GM19455 (cell line): ENCODE measurements around the gene FAM171A1.
"Not testable (repeated sequence)": the region's sequence is repeated elsewhere in the genome, so short reads cannot be mapped to it uniquely, and the experiment has no call there.

ENCODE experiments used
- ATAC-seq: cut with Tn5 transposase; IDR thresholded peaks from one replicate; pipeline ENCODE4 v1.9.1; 2021; ENCODE audit not compliant: unreplicated experiment

Gene FAM171A1

DNA sequence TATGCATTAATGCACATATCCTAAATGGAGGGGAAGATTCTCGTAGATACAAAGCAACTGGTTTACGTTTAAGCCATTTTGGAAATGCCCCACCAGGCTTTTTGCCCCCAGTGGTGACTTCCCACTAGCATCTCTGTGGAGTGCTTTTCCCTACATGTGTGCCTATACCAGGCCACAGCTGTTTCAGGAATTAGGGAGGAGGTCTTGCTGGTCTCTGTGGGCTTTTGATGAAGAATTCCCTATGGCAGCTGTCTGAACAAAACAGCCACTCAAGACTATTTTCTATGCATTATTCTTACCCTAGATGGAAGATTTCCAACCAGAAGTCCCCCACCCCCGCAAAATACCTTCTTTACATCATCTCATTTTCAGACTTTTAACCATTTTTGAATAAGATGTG lies 150.6 kb downstream of the FAM171A1 start:
- no peak for ATAC-seq

DNA sequence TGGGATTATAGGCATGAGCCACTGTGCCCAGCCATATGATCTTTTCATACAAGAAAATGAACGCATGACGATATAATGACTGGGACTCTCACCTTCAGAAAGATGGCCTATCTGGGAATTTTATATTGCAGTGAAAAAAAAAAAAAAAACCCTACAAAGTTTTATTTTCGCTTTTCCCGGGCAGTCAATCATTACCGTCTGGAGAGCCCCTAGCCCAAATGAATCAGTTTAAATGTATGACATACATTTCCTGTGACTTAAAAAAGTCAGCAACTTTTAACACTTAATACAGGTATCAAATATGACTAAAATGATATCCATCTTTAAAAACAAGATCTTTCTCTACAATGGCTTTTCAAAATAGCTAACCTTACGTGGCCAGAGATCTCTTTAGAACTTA lies 154.4 kb downstream of the FAM171A1 start:
- no peak for ATAC-seq

DNA sequence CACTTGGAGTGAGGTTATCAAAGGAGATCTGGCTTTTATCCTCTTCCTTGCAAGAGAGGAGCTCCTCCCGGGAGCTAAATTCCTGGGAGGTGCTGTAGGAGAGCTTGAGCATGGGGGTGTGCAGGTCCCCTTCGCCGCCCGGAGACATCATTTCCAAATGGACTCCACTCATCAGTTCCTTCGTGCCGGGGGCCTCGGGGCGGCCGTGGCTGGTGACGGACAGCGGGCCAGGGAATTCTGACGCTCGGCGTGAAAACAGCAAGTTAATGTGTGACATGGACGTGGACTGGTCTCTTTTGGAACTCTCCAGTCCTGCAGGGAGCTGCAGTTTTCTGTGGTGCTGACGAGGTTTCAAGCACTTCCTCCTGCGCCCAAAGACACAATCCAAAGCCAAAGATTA lies 156.9 kb downstream of the FAM171A1 start:
- ATAC-seq = no peak

DNA sequence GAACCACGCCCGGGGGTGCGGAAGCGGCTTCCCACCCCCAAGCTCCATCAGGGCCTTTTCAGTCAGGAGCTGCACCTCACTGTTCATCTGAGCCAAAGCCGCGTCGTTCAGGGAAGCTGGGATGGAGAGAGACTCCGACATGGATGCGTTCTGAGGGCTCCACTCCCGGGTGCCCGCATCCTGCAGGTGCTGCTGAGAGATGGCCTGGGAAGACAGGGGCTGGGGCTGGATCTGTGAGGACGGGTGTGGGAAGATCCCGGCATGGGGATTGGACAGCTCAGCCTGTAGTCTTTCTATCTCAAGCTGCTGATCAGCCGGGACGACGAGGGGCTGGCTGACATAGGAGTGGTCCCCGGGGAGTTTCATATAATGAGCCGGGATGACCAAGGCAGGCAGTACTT lies 157.6 kb downstream of the FAM171A1 start:
- ATAC-seq = no peak

DNA sequence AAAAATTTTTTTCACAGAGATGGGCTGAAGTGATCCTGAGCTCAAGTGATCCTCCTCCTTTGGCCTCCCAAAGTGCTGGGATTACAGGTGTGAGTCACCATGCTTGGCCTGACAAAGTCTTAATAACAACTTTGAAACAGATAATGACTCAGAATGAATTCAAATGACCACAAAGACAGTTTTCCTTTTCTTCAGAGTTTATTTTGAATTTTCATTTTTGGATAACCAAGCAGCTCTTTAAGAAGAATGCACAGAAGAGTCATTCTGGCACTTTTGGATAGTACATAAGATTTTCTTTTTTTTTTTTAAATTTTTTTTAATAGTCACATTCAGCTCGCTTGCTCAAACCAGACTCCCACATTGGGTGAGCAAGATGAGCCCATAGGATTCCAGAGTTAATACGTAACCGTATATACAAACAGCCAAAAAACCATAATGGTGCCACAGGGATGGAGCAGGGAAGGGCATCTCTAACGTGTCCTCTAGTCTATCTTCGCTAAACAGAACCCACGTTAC lies 159.6 kb downstream of the FAM171A1 start:
- ATAC-seq = no peak

DNA sequence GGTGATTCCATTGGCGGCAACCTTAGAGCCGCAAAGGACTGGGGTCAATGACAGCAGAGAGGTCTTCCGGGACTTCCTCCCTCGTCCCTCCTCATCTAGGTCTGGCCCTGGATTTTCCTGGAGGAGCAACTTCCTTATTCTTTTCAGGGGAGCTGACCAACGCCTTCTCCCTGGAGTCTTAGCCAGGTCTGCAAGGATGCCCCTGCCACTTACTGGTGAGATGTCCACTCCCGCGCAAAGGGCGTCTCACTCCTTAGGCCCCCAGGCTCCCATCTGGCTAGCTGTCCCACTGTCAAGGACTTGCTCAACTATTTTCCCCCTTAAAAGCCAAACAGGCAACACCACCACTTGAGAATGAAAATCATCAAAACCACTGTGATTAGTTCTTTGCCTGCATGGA lies 160.6 kb downstream of the FAM171A1 start:
- no peak for ATAC-seq

DNA sequence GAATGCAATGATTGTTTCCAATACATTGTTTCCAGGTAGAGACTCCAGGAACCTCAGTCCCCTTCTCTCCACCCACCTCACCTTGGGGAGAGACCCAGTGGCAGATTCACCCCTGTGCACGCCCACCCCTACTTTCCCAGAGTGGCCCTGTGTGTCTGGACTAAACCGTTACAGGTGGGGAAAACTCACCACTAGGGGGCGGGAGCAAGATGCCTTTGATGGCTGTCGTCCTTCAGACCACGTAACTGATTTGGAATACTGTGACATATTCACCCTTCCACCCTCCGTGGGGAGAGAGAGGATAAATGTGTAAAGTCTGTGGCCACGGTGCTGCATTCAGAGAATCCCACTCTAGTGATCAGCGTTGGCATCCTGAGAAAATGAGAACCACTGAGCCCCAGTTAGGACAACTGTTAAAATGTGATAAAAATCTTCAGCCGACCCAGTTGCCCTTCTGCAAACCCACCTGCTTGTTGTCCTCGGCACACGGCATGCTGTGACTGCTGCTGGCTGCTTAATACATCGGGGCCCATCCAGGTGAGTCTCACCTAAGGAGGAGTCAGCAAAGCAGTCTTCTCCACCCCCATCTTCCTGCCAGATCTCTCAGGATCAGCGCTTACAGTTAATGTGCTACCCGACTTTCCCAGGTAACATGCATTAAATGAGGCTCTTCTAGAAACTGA lies 161.1 kb downstream of the FAM171A1 start:
- ATAC-seq = peak; percentile 54

DNA sequence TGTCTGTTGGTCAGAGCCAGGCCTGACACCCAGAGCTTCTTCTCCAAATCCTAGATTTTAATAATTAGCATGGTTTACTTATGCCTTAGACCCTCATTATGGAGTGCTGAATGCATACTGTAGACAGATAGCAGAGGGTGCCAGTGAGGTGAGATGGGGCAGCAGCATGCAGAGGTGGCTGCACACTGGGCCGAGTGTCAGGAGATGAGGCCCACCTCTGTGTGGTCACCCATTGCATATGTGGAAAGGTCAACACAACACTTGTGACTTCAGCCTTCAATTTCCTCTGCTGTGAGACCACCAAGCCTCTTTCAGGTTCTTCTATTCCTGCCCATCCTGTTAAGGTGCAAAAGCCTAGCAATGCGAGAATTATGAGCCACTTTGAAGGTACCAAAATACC lies 162.9 kb downstream of the FAM171A1 start:
- ATAC-seq = no peak

DNA sequence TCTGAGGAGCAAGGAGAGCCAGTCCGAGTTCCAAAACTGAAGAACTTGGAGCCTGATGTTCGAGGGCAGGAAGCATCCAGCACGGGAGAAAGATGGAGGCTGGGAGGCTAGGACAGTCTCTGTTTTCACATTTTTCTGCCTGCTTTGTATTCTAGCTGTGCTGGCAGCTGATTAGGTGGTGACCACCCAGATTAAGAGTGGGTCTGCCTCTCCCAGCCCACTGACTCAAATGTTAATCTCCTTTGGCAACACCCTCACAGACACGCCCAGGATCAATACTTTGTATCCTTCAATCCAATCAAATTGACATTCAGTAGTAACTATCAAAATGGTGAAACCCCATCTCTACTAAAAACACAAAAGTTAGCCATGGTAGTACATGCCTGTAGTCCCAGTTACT lies 163.7 kb downstream of the FAM171A1 start:
- ATAC-seq = not testable (repeated sequence)

DNA sequence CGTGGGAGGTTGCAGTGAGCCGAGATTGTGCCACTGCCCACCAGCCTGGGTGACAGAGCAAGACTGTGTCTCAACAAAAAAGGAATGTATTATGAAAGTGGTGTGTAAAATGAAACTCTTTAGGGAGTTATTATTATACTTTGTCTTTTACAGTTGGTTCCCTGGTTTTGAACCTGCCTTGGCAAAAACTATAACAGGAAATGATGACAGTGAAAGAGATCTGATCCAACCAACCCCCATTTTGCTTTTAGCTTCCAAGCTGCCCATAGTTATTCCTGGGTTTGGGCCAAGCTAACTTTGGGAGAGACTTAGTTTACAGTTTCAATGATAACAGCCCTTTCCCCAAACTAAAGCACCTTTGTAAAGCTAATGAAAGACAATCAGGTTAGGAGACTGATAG lies 168.4 kb downstream of the FAM171A1 start:
- ATAC-seq = no peak

DNA sequence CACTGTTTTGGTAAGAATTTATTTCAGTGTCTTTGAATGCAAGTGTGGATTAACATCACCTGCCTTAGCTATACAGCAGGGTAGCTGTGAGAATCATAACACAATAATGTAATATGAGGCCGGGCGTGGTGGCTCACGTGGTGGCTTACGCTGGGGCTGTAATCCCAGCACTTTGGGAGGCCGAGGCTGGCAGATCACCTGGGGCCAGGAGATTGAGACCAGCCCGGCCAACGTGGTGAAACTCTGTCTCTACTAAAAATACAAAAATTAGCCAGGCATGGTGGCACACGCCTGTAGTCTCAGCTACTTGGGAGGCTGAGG lies 168.8 kb downstream of the FAM171A1 start:
- ATAC-seq = not testable (repeated sequence)

DNA sequence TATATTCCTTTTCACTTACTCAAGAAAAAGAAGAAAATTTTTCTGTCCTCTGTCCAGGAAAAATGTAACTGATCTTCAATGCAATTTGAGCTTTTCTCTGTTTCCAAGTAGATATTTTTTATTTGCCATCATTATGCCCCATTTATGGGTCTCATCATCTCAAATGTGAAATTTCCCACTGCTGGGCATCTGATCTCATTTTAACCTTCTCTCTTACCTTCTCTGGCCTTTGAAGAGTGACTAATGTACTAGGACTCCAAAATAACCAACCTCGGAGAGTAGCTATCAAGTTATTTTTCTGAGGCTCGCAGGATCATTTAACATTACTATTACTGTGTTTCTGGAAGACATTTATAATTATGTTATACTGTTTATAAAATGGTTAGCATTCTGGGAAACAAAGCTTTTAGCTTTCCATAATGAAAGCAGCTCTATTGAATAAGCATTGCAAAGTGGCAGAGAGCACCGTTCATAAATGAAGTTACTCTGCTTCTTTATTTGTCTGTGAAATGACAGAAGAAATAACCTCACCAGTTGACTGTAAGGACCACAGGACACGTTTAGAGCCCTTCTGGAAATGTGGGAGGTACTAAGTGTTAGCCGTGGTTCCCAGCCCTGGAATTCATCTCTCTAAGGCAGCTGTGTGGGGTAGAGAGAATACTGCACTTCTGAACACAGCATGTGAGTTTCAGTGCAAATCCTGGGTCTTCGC lies 169.3 kb downstream of the FAM171A1 start:
- no peak for ATAC-seq

DNA sequence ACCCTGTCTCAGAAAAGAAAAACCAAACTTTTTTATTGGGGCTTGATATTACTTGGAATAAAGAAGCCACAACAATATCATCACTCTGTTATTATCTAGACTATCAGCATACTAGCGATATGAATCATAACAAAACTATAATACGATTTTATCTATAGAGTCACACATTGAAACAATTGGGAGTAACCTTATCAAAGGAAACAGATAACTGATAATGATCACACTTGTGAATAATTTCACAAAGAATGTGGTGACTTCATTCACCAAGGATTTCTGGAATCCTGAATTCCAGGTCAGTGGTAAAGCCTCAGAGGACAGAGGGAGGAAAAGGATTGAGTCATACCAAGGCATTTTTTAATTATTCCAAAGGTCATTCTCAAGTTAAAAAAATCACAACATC lies 170.5 kb downstream of the FAM171A1 start:
- no peak for ATAC-seq

DNA sequence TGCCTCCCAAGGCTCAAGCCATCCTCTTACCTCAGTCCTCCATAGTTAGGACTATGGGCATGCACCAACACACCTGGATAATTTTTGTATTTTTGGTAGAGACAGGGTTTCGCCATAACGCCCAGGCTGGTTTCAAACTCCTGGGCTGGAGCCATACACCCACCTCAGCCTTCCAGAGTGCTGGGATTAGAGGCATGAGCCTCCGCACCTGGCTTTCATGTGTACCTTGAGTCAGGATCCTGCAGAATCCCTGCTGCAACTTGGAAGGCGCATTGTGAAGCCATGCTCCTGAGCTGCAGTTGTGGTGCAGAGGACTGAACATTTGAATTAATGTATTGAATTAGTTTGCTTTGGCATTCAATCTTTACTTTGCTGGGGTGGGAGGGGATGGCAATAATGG lies 173.2 kb downstream of the FAM171A1 start:
- ATAC-seq = no peak

DNA sequence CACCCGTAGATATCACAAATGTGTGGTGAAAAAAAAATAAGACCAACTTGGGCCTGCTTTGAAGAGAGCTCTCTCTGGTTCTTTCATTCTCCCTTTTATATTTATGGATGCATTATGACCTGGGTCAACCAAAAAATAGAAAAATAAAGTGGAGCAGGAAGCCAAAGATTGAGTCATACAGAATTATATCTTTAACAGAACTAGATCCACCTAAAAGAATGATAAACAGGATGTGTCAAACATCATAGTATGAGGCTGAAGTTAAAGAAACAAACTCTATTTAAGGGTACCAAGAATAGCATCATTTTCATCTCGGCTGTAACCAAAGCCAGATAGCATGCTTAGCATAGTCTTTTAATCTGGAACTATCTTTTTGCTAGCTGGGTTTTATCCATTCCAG lies 173.8 kb downstream of the FAM171A1 start:
- no peak for ATAC-seq

DNA sequence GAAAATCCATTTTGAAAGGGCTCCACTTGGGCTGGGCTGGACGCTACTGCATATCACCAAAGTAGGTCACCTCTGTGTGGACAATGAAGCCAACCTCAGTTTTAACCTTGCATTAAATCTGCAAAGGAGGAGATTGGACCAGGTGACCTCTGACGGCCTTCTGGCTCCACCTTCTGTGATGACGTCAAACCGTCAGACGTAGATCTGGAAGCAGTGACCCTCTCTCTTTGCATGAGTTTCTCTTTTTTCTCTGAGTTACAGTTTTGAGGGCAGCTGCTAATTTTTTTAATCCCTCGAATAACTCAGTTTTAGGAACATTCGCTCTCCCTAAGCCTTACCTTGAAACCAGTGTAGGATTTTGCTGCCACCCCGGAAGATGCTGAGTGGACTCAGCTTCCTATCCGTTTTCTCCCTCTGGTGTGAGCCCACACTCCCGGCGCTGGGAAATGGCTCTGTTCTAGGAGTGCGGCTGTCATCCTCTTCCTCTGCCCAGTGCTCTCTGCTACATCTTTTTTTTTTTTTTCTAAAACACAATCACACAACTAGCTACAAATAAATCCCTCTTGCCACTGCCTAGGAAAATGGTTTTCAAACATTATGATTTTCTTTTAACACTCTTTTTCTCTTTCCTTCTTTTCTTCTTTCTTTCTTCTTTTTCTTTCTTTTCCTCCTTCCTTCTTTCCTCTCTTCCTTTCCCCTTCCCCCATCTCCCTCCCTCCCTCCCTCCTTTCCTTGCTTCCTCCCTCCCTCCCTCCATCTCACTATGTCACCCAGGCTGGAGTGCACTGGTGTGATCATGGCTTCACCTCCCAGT lies 174.9 kb downstream of the FAM171A1 start:
- no peak for ATAC-seq

DNA sequence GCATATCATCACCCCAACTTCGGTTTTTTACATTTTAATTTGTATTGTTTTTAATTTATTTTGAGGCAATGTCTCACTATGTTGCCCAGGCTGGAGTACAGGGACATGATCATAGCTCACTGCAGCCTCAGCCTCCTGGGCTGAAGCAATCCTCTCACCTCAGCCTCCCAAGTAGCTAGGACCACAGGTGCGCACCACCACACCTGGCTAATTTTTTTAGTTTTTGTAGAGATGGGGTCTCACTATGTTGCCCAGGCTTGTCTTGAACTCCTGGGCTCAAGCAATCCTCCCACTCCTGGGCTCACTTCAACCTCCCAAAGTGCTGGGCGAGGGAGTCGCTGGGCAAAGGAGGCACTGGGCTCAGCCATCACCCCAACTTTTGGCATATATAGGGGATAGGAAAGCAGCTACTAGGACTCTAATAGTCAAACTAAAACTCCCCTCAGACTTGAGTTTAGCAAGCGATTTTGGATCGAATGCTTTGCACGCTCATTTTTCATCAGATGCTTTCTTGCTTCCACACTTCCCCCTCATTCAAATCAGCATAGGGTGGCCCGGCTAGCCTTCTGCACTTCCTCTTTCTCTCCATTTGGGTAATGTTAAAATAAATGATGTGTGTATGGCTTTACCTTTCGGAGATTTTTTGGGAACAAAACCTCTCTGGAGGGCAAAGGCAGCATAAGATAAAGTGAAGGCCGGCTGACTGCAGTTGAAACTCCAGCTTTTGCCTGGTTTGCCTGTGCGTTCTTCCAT lies 181.8 kb downstream of the FAM171A1 start:
- ATAC-seq = no peak

DNA sequence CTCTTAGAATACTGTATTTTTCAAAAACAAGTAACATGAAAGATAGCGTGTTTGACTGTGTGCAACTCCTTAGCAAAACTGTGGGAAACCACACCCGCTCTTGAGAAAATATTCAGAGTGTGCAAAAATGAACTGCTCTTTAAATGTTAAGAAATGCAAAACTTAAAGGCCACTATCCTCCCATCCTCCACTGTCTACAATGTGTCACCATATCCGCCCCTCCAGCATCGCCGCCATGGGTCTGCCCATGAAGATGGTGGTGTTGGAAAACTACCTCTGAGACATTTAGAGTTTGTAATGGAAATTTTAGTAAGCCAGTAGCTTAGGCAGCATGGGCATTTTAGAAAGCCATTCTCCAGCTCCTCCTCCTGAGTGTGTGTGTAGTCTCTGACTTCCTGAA lies 182.5 kb downstream of the FAM171A1 start:
- no peak for ATAC-seq

DNA sequence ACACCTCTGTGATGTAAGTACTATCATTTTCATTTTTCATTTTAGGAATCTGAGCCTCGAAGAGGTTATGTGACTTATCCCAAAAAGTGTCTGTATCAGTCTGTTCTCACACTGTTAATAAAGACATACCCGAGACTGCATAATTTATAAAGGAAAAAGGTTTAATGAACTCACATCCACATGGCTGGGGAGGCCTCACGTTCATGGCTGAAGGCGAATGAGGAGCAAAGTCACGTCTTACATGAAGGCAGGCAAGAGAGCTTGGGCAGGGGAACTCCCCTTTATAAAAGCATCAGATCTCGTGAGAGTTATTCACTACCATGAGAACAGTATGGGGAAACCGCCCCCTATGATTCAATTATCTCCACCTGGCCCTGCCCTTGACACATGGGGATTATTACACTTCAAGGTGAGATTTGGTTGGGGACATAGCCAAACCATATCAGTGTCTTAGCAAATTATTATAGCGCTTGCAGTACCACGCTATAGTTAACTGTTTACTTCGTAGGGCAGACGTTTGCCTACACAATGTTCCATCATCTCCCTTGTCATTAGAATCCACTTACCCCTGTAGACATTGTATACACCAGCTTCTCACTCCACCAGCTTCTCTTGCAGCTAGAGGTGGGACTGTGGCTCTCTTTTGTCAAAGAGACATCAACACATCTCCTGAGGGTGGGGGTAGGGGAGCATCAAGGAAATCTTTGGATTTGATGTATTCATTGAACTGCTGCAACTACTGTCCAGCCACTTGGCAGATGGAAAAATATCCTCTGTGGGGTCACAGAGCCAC lies 187.2 kb downstream of the FAM171A1 start:
- no peak for ATAC-seq

DNA sequence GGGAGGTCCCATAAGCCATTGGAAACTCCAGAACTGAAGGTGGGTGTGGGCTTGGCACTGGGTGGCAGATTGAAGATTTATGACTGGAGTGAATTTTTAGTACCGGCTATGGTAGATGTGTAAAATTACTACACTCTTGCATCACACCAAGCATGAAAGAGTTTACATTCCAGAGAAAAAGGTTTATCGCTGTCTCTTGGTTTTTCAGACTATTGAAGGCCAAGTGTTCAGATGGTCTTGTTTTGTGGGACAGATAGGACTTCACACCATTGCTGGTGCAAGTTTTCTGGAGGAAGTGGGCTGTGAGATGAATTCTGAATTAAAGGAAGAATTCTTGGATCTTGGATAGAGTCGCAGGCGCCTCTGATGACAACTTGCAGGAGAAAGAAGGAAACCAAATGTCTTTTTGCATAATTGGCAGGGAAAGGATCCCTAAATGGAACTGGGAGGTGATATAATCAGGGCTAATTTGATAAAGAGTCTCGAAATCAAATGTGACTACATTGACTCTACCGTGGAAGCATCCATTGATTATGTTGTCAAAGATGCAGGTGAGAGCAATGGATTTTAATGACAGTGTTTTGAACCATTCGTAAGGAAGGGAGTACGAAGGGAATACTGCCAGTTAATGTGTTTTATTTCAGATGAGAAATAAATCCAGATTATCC lies 188.4 kb downstream of the FAM171A1 start:
- ATAC-seq = no peak
